Uterus (tissue), 4 donors: ENCODE data around the gene GJB5. TPM values are rescaled to one million over a fixed set of nuclear protein-coding genes. Genes with fewer than 3 reads are reported as not detected.

Experiments used
- DNase-seq, 2 donors: peaks; one replicate each; pipeline ENCODE4 v3.0.0-alpha.2; 2019 to 2020
- H3K27ac ChIP-seq, 2 donors: fragments of 200-600 bp; sonication (generic); 1 replicate in 1 of 2; 2 replicates in 1 of 2; pipeline ENCODE4 v1.5.1; 2016 to 2018
- H3K27me3 ChIP-seq, 2 donors: fragments of 200-600 bp; sonication (generic); one replicate each; pipeline ENCODE4 v1.5.1; 2018 to 2019; ENCODE audit warnings: control low read depth in 1 of 2
- H3K36me3 ChIP-seq, 2 donors: fragments of 200-600 bp; sonication (generic); one replicate each; pipeline ENCODE4 v1.5.1; 2019; ENCODE audit warnings: control low read depth in 1 of 2
- H3K4me1 ChIP-seq, 2 donors: fragments of 200-600 bp; sonication (generic); one replicate each; pipeline ENCODE4 v1.5.1; 2018 to 2019; ENCODE audit warnings: control low read depth in 1 of 2
- H3K4me3 ChIP-seq, 2 donors: fragments of 200-600 bp; sonication (generic); 1 replicate in 1 of 2; 2 replicates in 1 of 2; pipeline ENCODE4 v1.5.1; 2018 to 2019; ENCODE audit warnings: mild to moderate bottlenecking in 1 of 2
- H3K9me3 ChIP-seq, 2 donors: fragments of 200-600 bp; sonication (generic); one replicate each; pipeline ENCODE4 v1.5.1; 2019; ENCODE audit warnings: control low read depth in 1 of 2
- CTCF ChIP-seq, 4 experiments: fragments of 200-600 bp in 2 of 4; fragments of 450-650 bp in 2 of 4; sonication (generic) in 2 of 4; IDR thresholded peaks; one replicate each; pipeline ENCODE4 v1.5.1; 2016 to 2019; ENCODE audit warnings: antibody characterized with exemption in 4 of 4, mild to moderate bottlenecking in 2 of 4, moderate library complexity in 1 of 4
- POLR2A ChIP-seq, 2 donors: fragments of 450-650 bp; IDR thresholded peaks; one replicate each; pipeline ENCODE4 v1.6.1; 2016; ENCODE audit warnings: antibody characterized with exemption in 2 of 2, mild to moderate bottlenecking in 1 of 2, moderate library complexity in 1 of 2
- intact Hi-C: fragments of 100-400 bp; cut with DNase I; formaldehyde crosslinking; loops from one replicate; pipeline ENCODE4 v1.15.1; 2023; ENCODE audit warnings: low total_unique reads
- total RNA-seq, 4 donors: library from RNA; depleted of rRNA in 3 of 4; stranded (reverse); fragments of >200 nt in 3 of 4; gene quantifications; one replicate each; pipeline versions ENCODE4 v1.1.0 to v1.2.4, GENCODE V29; 2014 to 2023
- donor health status: DM: yes; HTN: yes; CAD: no.

GJB5 gene
- total RNA-seq, 4 donors from 2014 or later = 0.41 TPM; not detected in 3

GRCh38 chr1:34779526-34779925 is 24.7 kb downstream of the GJB5 start:
- TF ChIP-seq CTCF (IDR thresholded peaks at IDR 0.05) = no peak
- no peak for TF ChIP-seq POLR2A (IDR thresholded peaks at IDR 0.05)
- no peak for DNase-seq
- peaks cover 0 to 9% of the 10 kb centered on the region in 2 donors for H3K4me1 ChIP-seq
- intact Hi-C loops = no loop called here
- H3K9me3 ChIP-seq = no peaks in the 10 kb centered on the region
- H3K27me3 ChIP-seq = peaks cover 8 to 28% of the 10 kb centered on the region in 2 donors
- H3K36me3 ChIP-seq = no peaks in the 10 kb centered on the region
- H3K4me3 ChIP-seq = no peak overlapping the region
- no peak overlapping the region for H3K27ac ChIP-seq

GRCh38 chr1:34779962-34780361 is 25.1 kb downstream of the GJB5 start:
- intact Hi-C loops = no loop called here
- no peak overlapping the region for H3K4me3 ChIP-seq
- H3K36me3 ChIP-seq = no peaks in the 10 kb centered on the region
- DNase-seq = no peak
- H3K9me3 ChIP-seq = no peaks in the 10 kb centered on the region
- peaks cover 8 to 28% of the 10 kb centered on the region in 2 donors for H3K27me3 ChIP-seq
- H3K27ac ChIP-seq = no peak overlapping the region
- peaks cover 0 to 9% of the 10 kb centered on the region in 2 donors for H3K4me1 ChIP-seq
- TF ChIP-seq POLR2A (IDR thresholded peaks at IDR 0.05) (no peak), CTCF (IDR thresholded peaks at IDR 0.05) (no peak)

GRCh38 chr1:34780528-34780927 is 25.7 kb downstream of the GJB5 start:
- no peak for DNase-seq
- H3K27ac ChIP-seq = no peak overlapping the region
- intact Hi-C loops = no loop called here
- TF ChIP-seq POLR2A (IDR thresholded peaks at IDR 0.05) (no peak), CTCF (IDR thresholded peaks at IDR 0.05) (no peak)
- peaks cover 8 to 28% of the 10 kb centered on the region in 2 donors for H3K27me3 ChIP-seq
- no peaks in the 10 kb centered on the region for H3K9me3 ChIP-seq
- H3K4me3 ChIP-seq = no peak overlapping the region
- no peaks in the 10 kb centered on the region for H3K36me3 ChIP-seq
- peaks cover 0 to 9% of the 10 kb centered on the region in 2 donors for H3K4me1 ChIP-seq

- Histone ChIP-seq H3K36me3 (no peaks in the 10 kb centered on the region), H3K27me3 (peaks cover 8 to 28% of the 10 kb centered on the region in 2 donors), H3K27ac (no peak within 1 kb of the TSS), H3K4me3 (peak within 1 kb of the TSS in 1 of 2 donors; percentile 3), H3K4me1 (peaks cover 0 to 9% of the 10 kb centered on the region in 2 donors), H3K9me3 (no peaks in the 10 kb centered on the region)
- TF ChIP-seq CTCF (IDR thresholded peaks at IDR 0.05) (no peak), POLR2A (IDR thresholded peaks at IDR 0.05) (peak in 1 of 2 donors; percentile 16)
- DNase-seq = no peak
- intact Hi-C loops = no loop called here
These were observed 26.4 kb downstream of the GJB5 start, which contains the start of gene GJB3 for GRCh38 chr1:34781071-34781843. GJB3 (plus strand) TSS chr1:34781214; CDS start chr1:34784763, 3,549 bp downstream.

- Histone ChIP-seq H3K36me3 (no peaks in the 10 kb centered on the region), H3K9me3 (no peaks in the 10 kb centered on the region), H3K4me1 (peaks cover 0 to 9% of the 10 kb centered on the region in 2 donors), H3K27me3 (peaks cover 8 to 28% of the 10 kb centered on the region in 2 donors), H3K27ac (no peak overlapping the region), H3K4me3 (no peak overlapping the region)
- intact Hi-C loops = no loop called here
- TF ChIP-seq CTCF (IDR thresholded peaks at IDR 0.05) (no peak), POLR2A (IDR thresholded peaks at IDR 0.05) (no peak)
- DNase-seq = no peak
These were observed 27.1 kb downstream of the GJB5 start for GRCh38 chr1:34781844-34782391.
